ENCODE results near the gene TOMM7.
A peak's percentile ranks its signal among the peaks of the same experiment; 100 is the strongest.

Gene TOMM7

GRCh38 chr7:22822486-22823141 is at the start of gene TOMM7:
Gene TOMM7, minus strand, starts transcription at chr7:22822849. Its CDS starts 70 bp downstream, at chr7:22822779.
- DNase-seq, result peak; percentile 99 to 100

GRCh38 chr7:22872096-22872807 is 49.6 kb upstream of the TOMM7 start:
- no peak for DNase-seq

DNA sequence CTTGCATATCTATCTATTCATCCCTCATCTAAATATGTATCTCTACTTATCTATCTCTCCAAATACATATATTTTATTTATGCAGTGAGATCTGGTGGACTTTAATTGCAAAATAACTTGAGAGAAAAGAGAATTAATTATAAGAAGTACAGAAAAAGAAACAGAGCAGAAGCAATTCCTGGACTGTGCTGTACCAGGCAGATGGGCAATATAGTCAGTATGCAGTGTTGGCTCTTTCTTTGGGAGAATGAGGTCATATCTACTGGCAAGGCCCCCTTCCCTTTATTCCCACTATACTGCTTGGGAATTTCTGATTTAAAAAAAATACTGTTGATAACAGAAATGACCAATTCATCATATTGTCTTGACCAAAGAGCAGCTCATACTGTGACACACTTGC is 49.0 kb upstream of the TOMM7 start:
- no peak for DNase-seq

DNA sequence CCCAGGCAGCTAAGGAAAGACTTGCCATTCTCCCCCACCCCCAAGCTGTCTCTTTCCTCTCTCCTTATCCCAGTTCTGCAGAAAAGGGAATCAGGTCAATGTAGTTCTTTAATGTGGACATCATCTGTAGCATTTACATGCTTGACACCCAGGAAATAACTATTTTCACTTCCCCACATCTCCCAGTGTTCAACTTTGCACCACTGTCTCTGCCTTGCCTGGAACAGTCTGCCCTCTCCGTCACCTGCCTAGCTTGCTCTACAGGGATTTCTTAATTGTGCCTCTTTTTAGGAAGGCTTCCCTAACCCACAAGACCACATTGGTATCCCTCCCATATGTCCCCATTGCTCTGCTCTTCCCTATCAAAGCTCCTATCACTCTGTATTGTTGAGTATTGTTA is 45.9 kb upstream of the TOMM7 start:
- no peak for DNase-seq

DNA sequence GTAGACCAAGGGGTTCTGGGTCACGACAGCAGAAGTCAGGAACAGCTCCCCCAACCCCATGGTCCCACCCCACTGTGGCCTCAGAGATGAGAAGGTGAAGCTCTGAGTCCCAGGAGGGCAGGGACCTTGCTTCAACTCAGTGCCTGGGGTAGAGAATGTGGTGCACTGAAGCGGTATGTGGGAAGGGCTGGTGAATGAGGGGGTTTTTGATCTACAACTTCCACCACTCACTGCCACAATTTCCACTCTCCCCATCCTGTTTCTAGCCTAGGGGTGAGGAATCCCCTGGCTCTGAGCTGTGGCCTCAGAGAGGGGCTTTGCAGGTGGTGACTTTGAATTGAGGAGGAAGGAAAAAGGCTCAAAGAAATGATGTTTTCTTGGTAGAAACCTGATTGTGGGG is 44.9 kb upstream of the TOMM7 start:
- DNase-seq, result no peak

- DNase-seq, result no peak
These were observed 44.4 kb upstream of the TOMM7 start for GRCh38 chr7:22867003-22867402.

GRCh38 chr7:22865602-22865960 is 42.9 kb upstream of the TOMM7 start:
- no peak for DNase-seq

- DNase-seq, result no peak
These were observed 42.4 kb upstream of the TOMM7 start for GRCh38 chr7:22864855-22865601.

- DNase-seq, result no peak
These were observed 41.7 kb upstream of the TOMM7 start for GRCh38 chr7:22864301-22864700.

DNA sequence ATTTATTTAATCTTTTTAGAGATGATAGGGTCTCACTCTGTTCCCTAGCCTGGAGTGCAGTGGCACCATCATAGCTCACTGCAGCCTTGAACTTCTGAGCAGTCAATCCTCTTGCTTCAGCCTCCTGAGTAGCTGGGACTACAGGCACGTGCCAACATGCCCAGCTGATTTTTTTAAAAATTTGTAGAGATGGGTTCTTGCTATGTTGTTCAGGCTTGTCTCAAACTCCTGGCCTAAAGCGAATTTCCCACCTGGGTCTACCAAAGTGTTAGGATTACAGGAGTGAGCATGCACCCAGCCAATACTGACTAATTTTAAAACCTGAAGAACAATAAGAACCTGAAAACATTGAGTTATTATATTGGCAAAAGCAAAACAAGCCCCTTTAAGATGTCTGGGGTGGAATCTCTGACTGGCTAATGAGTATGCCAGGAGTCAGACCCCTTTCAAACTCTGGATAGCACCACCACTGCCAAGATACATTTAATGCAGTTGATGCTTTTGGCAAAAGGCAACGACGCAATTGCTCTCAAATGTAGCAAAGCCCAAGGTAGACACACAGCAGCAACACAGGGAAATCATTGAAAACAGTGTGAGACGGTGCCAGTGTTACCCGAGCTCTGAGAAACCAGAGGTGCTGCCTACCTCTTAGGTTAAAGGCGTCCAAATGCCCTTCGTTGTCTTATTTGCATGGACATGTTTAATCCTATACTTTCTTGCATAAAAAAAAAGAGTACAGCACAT is 40.7 kb upstream of the TOMM7 start:
- no peak for DNase-seq

DNA sequence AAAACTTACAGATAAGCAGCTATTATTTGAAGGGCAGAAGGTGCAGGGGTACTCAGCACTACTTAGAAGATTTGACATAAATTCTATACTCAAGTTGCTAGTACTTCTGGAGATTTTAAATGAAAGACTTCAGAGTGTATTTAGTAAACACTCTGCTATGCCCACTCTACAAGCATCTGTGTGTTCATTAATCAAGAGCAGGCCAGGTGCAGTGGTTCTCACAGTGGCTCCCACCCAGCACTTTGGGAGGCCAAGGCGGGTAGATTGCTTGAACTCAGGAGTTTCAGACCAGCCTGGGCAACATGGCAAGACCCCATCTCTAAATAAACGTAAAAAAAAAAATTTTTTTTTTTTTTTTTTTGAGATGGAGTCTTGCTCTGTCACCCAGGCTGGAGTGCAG is 38.9 kb upstream of the TOMM7 start:
- peak; percentile 45 to 58 for DNase-seq

GRCh38 chr7:22860784-22861482 is 38.3 kb upstream of the TOMM7 start:
- DNase-seq, result peak; percentile 48 to 79

GRCh38 chr7:22860337-22860736 is 37.7 kb upstream of the TOMM7 start:
- peak; percentile 52 to 79 for DNase-seq

- peak; percentile 59 to 69 for DNase-seq
These were observed 37.1 kb upstream of the TOMM7 start for GRCh38 chr7:22859641-22860290.

- DNase-seq, result peak; percentile 62 to 75
These were observed 36.3 kb upstream of the TOMM7 start for GRCh38 chr7:22858640-22859561.

- no peak for DNase-seq
These were observed 35.6 kb upstream of the TOMM7 start for GRCh38 chr7:22858274-22858639.

GRCh38 chr7:22856416-22856815 is 33.8 kb upstream of the TOMM7 start:
- no peak for DNase-seq

DNA sequence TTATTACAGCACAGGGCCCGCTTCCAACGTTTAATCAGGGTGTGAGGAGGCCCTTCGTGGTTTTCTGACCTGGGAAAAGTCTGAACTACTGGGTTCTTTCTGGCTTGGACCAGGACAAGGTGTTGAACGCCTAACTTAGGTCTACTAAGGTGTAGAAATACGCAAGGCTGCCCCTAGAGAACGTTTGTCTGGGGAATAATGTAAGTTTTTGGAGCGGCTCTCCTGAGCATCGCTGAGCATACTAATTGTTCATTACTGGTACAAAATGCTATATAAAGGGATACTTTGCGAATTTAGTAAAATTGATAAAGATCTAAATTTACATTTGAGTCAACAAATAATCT is 32.4 kb upstream of the TOMM7 start:
- DNase-seq, result no peak

DNA sequence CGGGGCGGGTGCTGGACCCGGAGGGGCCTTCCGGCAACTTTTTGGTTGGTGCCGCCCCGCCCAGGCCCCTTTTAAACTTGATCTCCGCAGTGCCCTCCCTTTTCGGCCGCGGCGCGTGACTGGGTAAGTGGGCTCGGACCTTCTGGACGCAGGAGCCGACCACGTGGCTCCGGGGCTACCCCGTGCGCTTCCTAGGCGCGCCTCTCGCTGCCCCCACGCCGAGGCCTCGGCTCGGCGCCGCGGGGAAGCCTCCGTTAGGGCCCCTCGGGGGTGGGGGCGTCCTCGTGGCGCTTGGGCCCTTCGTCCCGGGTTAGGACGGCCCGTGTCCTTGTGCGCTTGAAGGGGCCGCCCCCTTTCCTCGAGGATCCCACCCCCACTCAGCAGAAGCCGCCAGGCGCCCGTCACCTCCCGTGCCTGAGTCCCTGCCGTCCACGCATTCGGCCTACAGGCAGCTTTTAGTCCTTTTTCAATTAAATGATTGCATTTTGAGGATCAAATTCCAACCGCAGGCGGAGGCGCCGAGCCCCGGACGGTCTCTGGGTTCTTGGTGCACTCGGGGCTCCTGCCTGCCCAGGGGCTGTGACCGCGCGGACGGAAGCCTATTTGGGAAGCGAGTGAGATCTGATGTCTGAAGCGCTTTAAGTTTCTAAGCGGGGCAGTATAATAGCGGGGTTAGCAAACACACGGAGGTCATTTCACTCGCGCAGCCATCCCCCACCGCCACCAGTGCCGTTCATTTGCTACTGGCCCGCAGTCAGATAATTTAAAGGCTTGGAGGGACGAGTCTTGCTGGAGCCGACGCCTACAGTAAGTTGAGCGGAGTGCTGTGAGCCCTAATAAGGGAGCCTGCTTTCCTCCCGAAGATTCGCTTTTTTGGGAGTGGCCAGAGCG is 31.8 kb upstream of the TOMM7 start:
- DNase-seq, result peak; percentile 95

- peak; percentile 89 to 91 for DNase-seq
These were observed 31.1 kb upstream of the TOMM7 start for GRCh38 chr7:22853674-22854157.

Measured in Kasumi-1 (cell line).